Hepatocyte (in vitro differentiated cells): ENCODE data around the gene UTP15.

Experiments used
- CTCF ChIP-seq: fragments of 200-600 bp; sonication (generic); IDR thresholded peaks from 2 replicates; pipeline ENCODE4 v1.5.1; 2016; ENCODE audit warnings: antibody characterized with exemption, mild to moderate bottlenecking; ENCODE audit not compliant: poor library complexity
- EZH2 ChIP-seq: fragments of 200-600 bp; sonication (generic); IDR thresholded peaks from 2 replicates; pipeline ENCODE4 v1.6.1; 2016; ENCODE audit warnings: antibody characterized with exemption, mild to moderate bottlenecking, borderline replicate concordance
- EZH2phosphoT487 ChIP-seq: fragments of 200-600 bp; sonication (generic); IDR thresholded peaks from one replicate; pipeline ENCODE4 v1.6.1; 2018; ENCODE audit warnings: antibody characterized with exemption, mild to moderate bottlenecking, low read depth, moderate library complexity; ENCODE audit not compliant: unreplicated experiment, severe bottlenecking

GRCh38 chr5:73625944-73626811 is 60.6 kb downstream of the UTP15 start, which contains the start of gene ARHGEF28:
- TF ChIP-seq EZH2phosphoT487 = no peak
- no peak for TF ChIP-seq CTCF
- TF ChIP-seq EZH2 = no peak
